Measurements from ENCODE around the gene UGP2. TPM values are rescaled to one million over a fixed set of nuclear protein-coding genes. Genes with fewer than 3 reads are reported as not detected.
A peak's percentile ranks its signal among the peaks of the same experiment; 100 is the strongest.

Gene UGP2
- polyA plus RNA-seq, 2 of the 4 experiments (the other 2 are of a cell fraction), result 114 to 162 TPM

DNA sequence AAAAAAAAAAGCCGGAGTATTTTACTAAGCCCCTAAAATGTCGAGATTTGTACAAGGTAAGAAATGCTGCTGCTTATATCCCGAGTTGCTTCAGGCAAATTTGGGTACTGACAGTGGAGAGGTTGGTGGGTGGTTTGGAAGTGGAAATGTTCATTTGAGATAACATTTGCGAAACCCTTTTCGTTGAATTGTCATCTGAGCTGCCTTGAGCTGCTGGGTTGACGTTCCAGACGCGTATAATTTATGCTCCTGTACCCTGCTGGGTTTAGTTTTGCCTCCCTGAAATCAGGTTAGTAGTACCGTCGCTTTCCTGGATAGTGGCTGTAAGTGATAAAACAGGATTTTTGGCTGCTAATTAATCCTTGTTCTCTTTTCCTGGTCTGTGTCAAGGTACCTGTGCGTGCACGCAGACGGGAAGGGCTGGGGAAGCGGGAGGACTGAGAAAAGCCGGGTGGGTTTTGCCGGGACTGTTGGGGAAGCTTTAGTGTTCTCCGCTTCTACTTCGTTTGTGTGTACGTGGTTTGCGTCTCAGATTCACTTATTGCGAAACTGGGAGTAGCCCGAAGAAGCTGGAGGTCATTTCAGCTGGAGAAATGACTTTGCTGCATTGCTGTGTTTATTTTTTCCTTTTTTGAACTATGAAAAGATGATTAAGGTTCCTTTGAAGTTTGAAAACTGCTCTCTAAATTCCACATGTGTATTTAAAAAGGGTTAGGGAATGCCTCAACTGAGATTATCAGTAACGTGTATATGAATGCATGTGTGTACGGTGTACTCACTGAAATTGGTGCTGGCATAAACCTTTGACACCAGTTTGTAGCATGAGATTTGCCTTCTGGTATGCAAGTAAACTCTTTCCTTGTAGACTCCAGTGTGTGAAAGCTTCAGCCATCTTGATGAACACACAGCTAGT lies 709 bp downstream of the UGP2 start:
- Histone ChIP-seq H3K4me2 (peak overlapping the region; percentile 83), H3K9me3 (no peaks in the 10 kb centered on the region), H3K4me3 (peak overlapping the region; percentile 93), H3K27ac (peak overlapping the region; percentile 94 to 98), H3K4me1 (peaks cover 17% of the 10 kb centered on the region; the same call in 2 of the 3 replicates)
- FAIRE-seq (no peak), DNase-seq (ENCODE audit: low read depth in 1 of 2, low spot score in 1 of 2) (peak; percentile 20 to 50), ATAC-seq (no peak)
- CTCF ChIA-PET, result interaction anchor here (0.9 to 6.8 kb wide), 17 partner anchors 8 to 155 kb away, joined by 3 to 56 read pairs (median 5); no protein-coding TSS in a partner anchor
- WGBS (ENCODE audit: missing lambda C conversion rate), result 5% methylated on average over 24 of the region's 24 CpGs
- 0 out of 5 replicates have a peak, but pooled peaks of 1 of the 2 experiments have one; percentile 13 for TF ChIP-seq RAD21 (conservative IDR thresholded peaks at IDR 0.05 in 1 of 2, IDR thresholded peaks at IDR 0.05 in 1 of 2)
- no peak for TF ChIP-seq EHMT2 (IDR thresholded peaks at IDR 0.05; ENCODE audit: low read depth)
- TF ChIP-seq ZNF302 (CRISPR knock-in tag; IDR thresholded peaks at IDR 0.05), result no peak
- TF ChIP-seq CEBPB (IDR thresholded peaks at IDR 0.05), result peak; percentile 90 to 96
- POLR2A ChIA-PET, result interaction anchor here (0.6 to 5.7 kb wide), 20 partner anchors 8 to 254 kb away, joined by 3 to 103 read pairs (median 5); partner anchors contain the start of genes MDH1 and WDPCP

DNA sequence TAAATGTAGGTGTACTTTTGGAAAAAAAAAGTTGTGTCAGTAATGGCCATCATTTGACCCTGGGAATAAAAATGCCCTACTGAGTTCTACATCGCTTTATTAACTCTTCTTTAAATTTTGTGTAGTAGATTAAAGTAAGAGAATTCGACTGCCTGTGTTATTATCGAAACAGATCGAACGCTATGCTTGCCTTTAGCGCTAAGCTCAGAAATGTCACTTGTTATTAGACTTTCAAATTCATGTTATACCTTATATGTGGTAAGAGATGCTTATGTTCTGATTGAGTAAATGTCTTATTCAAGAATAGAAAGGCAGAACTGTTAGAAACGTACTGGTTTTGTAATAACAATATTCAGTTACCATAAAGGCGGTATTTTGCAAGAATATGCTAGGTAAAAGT lies 1.4 kb downstream of the UGP2 start:
- Histone ChIP-seq H3K4me2 (peak overlapping the region; percentile 83), H3K4me3 (peak overlapping the region; percentile 93), H3K4me1 (peaks cover 17% of the 10 kb centered on the region; the same call in 2 of the 3 replicates), H3K27ac (peak overlapping the region in 1 of 2 experiments; percentile 94; a peak in 3 of 6 replicates), H3K9me3 (no peaks in the 10 kb centered on the region)
- no peak for FAIRE-seq
- ATAC-seq, result no peak
- no peak for DNase-seq (ENCODE audit: low read depth in 1 of 2, low spot score in 1 of 2)
- ChIA-PET POLR2A (interaction anchor here (0.6 to 5.7 kb wide), 10 partner anchors 8 to 255 kb away, joined by 3 to 103 read pairs (median 13); partner anchors contain the start of genes MDH1 and WDPCP), CTCF (interaction anchor here (1.5 to 6.8 kb wide), 7 partner anchors 8 to 149 kb away, joined by 3 to 56 read pairs (median 7); no protein-coding TSS in a partner anchor)
- WGBS (ENCODE audit: missing lambda C conversion rate), result 92% methylated on average over 8 of the region's 8 CpGs
- TF ChIP-seq CHD2 (IDR thresholded peaks at IDR 0.05; ENCODE audit: low read length, partially characterized antibody) (no peak), FOXS1 (CRISPR knock-in tag; IDR thresholded peaks at IDR 0.05) (no peak), RAD21 (conservative IDR thresholded peaks at IDR 0.05 in 1 of 2, IDR thresholded peaks at IDR 0.05 in 1 of 2) (no peak), ESRRA (IDR thresholded peaks at IDR 0.05; ENCODE audit: borderline replicate concordance, low read length) (no peak), PHF8 (IDR thresholded peaks at IDR 0.05; ENCODE audit: borderline replicate concordance, low read depth) (no peak), HOXA7 (CRISPR knock-in tag; IDR thresholded peaks at IDR 0.05) (no peak), MAFK (IDR thresholded peaks at IDR 0.05; ENCODE audit: partially characterized antibody) (no peak)
- TF ChIP-seq, protein P1, sequence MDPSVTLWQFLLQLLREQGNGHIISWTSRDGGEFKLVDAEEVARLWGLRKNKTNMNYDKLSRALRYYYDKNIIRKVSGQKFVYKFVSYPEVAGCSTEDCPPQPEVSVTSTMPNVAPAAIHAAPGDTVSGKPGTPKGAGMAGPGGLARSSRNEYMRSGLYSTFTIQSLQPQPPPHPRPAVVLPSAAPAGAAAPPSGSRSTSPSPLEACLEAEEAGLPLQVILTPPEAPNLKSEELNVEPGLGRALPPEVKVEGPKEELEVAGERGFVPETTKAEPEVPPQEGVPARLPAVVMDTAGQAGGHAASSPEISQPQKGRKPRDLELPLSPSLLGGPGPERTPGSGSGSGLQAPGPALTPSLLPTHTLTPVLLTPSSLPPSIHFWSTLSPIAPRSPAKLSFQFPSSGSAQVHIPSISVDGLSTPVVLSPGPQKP (IDR thresholded peaks at IDR 0.05; ENCODE audit: low read depth, low read length), result no peak

DNA sequence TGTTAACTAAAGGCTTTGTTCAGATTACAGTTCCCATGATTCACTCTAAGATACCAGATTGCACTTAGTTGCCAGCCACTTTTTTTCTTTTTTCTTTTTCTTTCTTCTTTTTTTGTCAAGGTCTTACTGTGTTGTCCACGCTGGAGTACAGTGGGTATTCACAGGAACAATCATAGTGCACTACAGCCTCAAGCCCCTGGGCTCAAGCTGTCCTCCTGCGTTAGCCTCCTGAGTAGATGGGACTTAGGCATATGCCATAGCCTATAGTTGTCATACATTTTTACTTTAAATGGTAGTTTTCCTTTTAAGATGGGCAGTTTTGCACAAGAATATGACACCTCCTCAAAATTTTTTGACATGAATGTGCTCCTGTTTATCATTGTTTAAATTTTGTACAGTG lies 2.1 kb downstream of the UGP2 start:
- POLR2A ChIA-PET, result interaction anchor here (5.7 kb wide), 1 partner anchor 145 kb away, joined by 103 read pairs; no protein-coding TSS in a partner anchor
- ATAC-seq (no peak), DNase-seq (ENCODE audit: low read depth in 1 of 2, low spot score in 1 of 2) (no peak), FAIRE-seq (no peak)
- Histone ChIP-seq H3K4me2 (peak overlapping the region; percentile 83; the same call in 2 of the 3 replicates), H3K4me3 (no peak overlapping the region), H3K27ac (no peak overlapping the region), H3K9me3 (no peaks in the 10 kb centered on the region), H3K4me1 (peaks cover 20% of the 10 kb centered on the region; the same call in 2 of the 3 replicates)
- WGBS (ENCODE audit: missing lambda C conversion rate), result 87% methylated on average over 2 of the region's 2 CpGs
- CTCF ChIA-PET, result interaction anchor here (0.7 to 6.8 kb wide), 7 partner anchors 9 to 151 kb away, joined by 3 to 56 read pairs (median 7); no protein-coding TSS in a partner anchor
- TF ChIP-seq HES2 (IDR thresholded peaks at IDR 0.05) (no peak), MAX (IDR thresholded peaks at IDR 0.05) (no peak), RNF2 (IDR thresholded peaks at IDR 0.05; ENCODE audit: borderline replicate concordance, low read depth) (no peak), EHMT2 (IDR thresholded peaks at IDR 0.05; ENCODE audit: low read depth) (no peak), RAD21 (conservative IDR thresholded peaks at IDR 0.05 in 1 of 2, IDR thresholded peaks at IDR 0.05 in 1 of 2) (no peak), JUNB (IDR thresholded peaks at IDR 0.05) (no peak), E2F6 (IDR thresholded peaks at IDR 0.05; ENCODE audit: borderline replicate concordance, low read depth) (no peak), MAZ (IDR thresholded peaks at IDR 0.05; ENCODE audit: borderline replicate concordance, low read depth, low read length) (no peak), ZC3H11A (IDR thresholded peaks at IDR 0.05) (no peak), CHD4 (IDR thresholded peaks at IDR 0.05; ENCODE audit: borderline replicate concordance) (no peak), PHF8 (IDR thresholded peaks at IDR 0.05; ENCODE audit: borderline replicate concordance, low read depth) (no peak), HOXB5 (CRISPR knock-in tag; IDR thresholded peaks at IDR 0.05) (no peak), EHF (CRISPR knock-in tag; IDR thresholded peaks at IDR 0.05) (no peak), MYC (IDR thresholded peaks at IDR 0.05; ENCODE audit: borderline replicate concordance, low read length) (no peak), NR3C1 (IDR thresholded peaks at IDR 0.05) (no peak)
- TF ChIP-seq, protein P2, sequence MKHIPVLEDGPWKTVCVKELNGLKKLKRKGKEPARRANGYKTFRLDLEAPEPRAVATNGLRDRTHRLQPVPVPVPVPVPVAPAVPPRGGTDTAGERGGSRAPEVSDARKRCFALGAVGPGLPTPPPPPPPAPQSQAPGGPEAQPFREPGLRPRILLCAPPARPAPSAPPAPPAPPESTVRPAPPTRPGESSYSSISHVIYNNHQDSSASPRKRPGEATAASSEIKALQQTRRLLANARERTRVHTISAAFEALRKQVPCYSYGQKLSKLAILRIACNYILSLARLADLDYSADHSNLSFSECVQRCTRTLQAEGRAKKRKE (CRISPR knock-in tag; IDR thresholded peaks at IDR 0.05; ENCODE audit: low read depth), result no peak
- TF ChIP-seq, protein P1 (IDR thresholded peaks at IDR 0.05; ENCODE audit: low read depth, low read length), result no peak
